Stimulated activated naive CD8-positive, alpha-beta T cell treated with anti-CD3 and anti-CD28 coated beads, Interleukin-15, Interleukin-2, amounts not matched to agents 100 U/mL and 50 U/mL, for 24 hours (primary cell): Measurements from ENCODE around the gene CHERP.
"Not testable (repeated sequence)": the region's sequence is repeated elsewhere in the genome, so short reads cannot be mapped to it uniquely, and the experiment has no call there.

ENCODE experiments used
- ATAC-seq: fragments of 150-1000 bp; cut with Tn5 transposase; one replicate; pipeline ENCODE4 v1.10.0; 2021
- DNase-seq: peaks from one replicate; pipeline ENCODE4 v3.0.0; 2021

CHERP gene

DNA sequence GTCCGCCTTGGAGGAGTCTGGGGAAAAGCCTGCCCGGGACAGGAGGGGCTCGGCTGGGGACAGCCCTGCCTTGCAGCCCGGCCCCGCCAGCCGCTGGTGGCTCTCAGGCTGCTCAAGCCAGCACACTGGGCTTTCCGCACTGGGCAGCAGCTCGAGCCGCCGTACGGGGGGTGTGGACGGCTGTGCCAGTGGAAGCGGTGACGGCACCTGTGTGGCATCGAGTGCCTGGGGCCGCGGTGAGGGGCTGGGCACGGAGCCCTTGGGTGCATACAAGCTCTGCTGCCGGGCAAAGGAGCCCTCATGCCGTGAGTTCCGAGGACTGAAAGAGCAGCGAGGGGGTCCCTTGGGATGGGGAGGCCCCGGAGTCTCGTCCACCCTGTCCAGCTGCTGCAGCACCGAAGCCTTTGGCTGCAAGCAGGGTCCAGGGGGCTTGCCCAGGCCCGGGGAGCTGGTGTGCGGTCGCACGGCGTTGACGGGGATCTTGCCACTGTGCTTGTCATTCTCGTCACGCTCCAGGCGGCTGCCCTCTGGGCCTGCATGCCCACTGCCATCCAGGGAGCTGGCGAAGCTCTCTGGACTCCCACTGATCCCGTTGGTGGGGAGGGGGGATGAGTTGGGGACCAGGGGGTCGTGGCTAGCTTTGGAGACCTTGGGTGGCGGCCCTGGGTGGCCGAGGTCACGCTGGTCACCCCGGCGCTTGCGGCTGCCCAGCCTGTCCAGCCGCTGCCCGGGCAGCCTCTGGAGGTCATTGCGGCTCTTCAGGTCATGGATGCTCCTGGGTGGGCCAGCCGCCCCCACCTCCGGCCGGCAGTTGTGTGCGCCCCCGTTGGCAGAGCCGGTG is 34.7 kb upstream of the CHERP start:
- DNase-seq (no peak), ATAC-seq (no peak)

DNA sequence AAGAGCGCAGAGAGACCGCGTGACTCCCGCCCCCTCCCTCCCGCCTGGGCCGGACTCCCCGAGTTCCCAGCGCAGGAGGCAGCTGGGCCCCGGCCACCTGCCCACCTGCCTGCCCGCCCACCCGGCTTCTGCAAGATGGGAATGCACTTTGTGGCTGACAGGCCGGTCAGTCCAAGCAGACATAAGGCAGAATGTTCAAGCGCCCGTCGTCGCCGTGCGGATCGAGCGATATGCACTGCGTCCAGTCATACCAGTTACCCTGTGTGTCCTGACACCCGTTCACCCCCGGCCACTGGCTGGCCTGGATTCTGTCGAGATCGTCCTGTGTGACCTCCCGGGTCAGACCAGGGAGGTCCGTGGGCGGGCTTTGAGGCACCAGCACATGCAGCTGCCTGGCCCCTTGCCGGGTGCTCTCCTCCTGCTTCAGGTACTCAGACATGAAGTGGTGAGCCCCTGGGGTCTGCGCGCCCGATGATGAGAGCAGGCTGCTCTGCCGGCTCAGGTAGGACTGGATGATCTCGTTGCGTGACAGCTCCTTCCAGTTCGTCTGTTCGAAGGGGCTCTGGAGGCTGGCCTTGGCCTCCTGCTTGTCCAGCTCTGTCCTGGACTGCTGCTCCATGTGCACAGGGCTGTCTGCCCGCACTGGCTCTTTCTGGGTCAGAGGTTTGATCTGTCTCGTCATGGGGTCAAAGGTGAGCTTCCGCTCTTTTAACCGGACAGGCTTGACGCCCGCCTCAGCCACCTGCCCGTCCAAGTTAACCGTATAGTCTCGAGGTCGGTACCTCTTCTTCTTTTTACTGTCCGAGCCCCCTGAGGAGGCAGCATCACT is 33.8 kb upstream of the CHERP start:
- ATAC-seq, result no peak
- no peak for DNase-seq

DNA sequence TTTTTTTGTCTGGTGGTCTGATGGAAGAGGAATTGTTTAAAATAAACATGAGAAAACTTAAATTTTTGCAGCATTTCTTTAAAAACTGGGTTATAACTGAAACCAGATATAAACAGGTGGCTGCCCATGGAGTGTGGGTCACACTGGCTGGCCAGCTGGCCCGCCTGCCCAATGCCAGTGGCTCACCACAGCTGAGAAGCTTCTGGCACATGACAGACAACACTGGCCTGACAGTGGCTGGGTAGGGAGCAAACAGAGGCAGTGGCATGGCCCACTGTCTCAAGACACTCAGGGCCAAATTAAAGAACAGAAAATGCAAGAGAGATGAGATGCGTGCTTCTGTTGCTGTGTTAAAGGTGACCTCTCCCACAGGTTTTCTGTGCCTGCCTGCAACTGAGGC is 33.0 kb upstream of the CHERP start:
- no peak for ATAC-seq

DNA sequence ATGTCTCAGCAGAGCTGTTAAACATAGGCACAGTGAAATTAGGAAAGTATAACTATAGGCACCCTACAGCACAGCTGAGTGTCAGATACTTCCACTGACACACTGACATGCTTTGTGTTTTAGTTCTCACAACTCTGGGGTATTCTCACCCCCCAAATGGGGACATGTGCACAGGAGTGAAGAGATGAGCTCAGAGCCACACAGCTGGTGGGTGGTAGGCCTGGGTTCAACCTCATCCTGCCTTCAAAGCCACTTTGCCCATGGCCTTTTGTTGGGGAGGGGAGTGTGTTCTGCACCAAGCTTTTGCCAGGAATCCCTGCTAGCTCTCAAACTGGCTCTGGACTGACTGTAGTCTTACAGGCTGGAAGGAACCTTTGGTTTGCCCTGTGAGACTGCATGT is 31.7 kb upstream of the CHERP start:
- ATAC-seq (no peak), DNase-seq (no peak)

More for the DNA sequence above, 33.0 kb upstream of the CHERP start:
- no peak for DNase-seq

DNA sequence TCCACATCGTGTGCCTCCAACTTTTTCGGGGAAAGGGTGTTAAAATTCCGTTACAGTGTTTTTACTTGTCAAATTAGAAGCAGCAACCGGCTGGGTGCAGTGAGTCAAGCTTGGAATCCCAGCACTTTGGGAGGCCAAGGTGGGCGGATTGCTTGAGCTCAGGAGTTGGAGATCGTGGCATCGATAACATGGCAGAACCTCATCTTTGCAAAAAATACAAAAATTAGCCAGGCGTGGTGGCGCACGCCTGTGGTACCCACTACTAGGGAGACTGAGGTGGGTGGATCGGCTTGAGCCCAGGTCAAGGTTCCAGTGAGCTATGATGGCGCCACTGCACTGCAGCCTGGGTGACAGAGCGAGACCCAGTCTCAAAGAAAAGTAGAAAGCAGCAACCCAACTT is 31.1 kb upstream of the CHERP start:
- DNase-seq (no peak), ATAC-seq (no peak)

DNA sequence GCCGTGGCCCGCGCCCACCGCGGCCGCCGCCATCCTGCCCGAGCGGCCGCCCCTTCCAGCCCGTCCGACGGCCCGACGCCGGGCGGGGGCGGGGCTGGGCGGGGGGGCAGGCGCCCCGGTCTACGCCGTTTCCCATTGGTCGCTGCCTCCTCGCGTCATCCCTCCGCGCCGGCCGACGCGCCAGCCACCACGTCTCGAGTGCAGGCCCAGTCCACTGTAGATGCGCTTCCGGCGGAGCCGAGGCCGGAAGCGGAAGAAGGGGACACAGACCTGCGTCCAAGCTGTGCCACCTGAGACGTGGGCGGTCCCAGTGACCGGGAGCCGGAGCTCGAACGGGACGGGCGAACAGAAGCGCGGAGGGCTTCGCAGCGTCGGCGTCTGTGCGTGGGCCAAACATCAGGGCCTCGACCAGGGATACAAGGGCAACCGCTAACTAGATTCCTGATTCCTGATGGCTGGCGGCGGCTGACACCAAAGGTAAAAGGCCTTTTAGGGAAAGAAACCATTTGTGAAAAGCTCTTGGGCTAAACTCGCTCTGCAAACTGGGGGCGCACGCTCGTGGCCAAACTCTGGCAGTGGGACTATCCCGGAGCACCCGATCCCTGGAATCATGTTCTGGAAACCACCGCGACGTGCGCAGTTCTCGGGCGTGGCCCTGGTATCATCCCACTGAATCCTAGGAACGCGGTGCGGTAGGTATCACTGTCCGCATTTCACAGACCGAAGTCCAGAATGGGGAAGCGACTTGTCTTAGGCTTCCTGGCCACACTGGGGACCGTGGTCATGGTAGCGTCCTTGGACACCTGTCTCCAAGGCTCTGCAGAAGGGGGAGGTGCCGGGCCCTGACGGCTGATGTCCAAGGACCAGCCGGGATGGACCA is 30.3 kb upstream of the CHERP start, which contains the start of gene SLC35E1:
TSS of gene SLC35E1 (minus strand) at position 84 of the 880 bp plus-strand sequence. CDS start at position 33, 51 bp downstream.
- peak; percentile 97 for ATAC-seq
- DNase-seq, result peak; percentile 94

DNA sequence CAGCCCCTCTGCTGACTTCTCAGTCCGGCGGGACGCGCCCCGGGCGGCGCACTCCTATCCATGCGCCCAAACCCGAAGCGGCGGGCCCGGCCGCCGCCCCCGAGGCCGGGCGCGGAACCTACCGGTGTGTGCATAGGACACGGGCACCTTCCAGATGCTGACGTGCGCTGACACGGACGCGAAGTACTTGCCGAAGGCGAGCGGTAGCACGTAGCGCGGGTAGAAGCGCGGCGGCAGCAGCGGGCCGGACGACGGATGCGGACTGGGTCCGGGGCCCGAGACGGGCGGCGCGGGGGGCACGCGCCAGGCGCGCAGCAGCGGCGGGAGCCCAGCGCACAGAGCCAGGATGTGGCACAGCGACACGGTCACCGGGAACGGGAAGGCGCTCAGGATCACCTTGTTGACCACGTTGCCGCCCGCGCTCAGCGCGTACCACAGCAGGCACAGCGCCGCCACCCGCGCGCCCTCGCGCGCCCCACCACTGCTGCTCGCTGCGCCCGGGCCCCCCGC is 29.6 kb upstream of the CHERP start:
- DNase-seq (peak; percentile 54), ATAC-seq (peak; percentile 22)

DNA sequence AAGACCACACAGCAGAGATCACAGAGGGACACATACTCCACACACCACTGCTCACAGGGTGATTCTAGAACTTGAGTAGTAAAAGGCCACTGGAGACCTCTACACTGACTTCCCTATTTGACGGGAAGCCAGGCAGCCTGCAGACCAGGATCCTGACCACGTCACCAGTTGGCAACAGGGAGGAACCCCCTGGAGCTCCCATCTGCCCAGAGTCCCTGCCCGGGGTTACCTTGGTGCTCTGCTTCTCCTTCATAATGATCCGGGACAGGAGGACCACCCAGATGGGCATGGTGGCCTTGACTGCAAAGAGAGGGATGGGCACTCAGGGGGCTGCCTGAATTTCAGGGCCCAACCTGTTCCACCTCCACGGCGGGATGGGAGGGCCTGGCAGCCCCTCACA is 29.0 kb upstream of the CHERP start:
- no peak for ATAC-seq
- DNase-seq, result no peak

DNA sequence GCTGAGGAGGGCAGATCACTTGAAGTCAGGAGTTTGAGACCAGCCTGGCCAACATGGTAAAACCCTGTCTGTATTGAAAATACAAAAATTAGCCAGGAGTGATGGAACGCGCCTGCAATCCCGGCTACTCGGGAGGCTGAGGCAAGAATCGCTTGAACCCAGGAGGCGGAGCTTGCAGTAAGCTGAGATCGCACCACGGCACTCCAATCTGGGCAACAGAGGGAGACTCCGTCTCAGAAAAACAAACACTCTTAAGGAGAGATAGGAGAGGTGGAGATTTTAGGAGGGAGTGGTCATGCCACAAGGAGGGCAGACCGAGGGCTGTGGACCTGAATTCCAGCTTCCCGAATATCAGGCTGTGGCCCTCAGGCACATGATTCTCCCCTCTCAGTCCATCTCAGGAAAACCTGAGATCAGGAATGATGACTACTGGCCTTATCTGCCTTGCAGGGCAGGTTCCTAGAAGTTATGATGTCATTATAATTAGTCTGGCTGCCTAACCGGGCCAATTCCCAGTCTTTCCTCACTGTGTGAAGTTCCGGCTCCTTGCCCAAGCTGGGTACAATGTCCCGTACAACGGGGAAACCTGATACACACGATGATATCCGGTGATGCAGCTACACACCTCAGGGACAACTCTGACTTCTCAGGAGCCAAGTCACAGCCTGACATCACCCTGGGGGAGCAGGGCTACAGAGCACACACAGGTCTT is 27.5 kb upstream of the CHERP start:
- ATAC-seq (no peak), DNase-seq (no peak)

DNA sequence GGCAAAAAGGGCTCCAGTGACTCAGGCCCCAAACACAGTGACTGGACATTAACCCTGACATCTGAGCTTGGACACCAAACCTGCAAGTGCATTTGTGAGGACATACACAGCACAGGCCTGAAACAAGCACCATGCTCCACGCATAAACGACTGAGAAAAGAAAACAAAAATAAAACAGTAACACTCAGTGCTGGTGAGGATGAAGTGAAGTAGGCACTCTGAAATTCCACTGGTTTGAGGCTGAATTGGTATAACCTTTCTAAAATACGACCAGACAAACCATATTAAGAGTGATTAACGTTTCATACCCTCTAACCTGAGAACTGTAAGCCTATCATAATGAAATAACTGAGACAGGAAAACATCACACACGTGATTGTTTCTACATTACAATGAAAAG is 24.5 kb upstream of the CHERP start:
- DNase-seq (no peak), ATAC-seq (no peak)

DNA sequence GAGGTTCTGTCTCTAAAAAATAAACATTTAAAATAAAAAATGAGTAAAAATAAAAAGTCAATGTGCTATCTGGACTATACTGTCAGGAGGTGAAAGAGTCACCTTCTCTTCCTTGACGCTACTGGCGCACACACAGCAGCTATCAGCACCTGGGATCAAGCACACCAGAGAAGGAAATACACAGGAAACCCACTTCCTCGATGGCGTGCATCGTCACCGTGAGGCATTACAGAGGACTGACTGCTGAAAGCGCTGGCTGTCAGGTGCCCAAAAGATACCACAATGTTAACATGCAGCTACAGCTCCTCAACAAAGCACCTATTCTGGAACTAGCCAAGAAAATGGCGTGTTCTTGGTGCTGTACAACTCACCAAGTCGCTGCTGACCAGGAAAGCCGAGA is 23.9 kb upstream of the CHERP start:
- peak; percentile 87 for ATAC-seq

DNA sequence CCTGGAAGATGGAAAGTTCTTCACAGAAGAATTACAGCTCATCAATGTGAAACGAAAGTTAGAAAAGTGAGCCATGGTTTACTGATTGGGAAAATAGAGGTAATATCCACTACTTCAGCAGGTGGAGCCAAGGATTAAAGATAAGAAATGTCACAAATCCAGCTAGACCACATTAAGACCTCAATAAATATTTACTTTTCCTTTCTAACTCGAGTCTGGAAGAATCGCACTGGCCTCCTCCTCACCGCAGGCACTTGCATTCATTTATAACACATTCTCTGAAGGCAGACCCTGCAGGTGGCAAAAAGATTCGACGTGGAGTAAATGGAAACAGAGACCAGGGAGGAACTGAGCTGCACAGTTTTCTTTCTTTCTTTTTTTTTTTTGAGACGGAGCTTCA is 22.6 kb upstream of the CHERP start:
- ATAC-seq (no peak), DNase-seq (no peak)

More for the DNA sequence above, 23.9 kb upstream of the CHERP start:
- DNase-seq, result peak; percentile 49

DNA sequence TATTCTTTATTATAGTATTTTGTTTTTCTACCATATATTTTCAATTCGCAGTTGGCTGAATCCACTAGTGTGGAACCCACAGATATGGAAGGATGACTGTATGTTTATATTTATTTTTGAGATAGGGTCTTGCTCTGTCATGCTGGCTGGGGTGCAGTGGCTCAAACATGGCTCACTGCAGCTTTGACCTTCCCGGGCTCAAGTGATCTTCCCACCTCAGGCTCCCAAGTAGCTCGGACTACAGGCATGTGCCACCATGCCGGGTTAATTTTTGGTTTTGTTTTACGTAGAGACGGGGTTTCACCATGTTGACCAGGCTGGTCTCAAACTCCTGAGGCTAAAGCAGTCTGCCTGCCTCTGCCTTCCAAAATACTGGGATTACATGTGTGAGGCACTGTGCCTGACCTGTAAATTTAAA is 20.4 kb upstream of the CHERP start:
- no peak for ATAC-seq
- DNase-seq, result no peak

DNA sequence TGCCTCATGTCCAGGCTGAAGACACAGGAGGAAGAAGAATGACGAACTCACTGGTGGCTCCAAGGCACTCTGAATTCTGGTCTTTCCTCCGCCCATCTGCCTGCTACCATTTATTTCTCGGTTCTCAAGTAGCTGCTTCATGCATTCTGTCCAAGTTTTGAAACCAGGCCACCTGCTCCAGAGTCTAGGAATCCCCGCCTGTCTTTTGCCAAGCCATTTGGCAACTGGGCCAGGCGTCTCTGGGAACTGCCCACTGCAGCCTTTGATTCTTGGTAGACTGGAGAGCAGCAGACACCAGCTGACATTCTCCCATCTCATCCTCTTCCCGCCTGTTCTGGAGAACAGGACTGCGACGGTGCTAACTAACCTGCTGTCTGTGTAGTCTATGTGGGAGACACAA is 19.1 kb upstream of the CHERP start:
- ATAC-seq (no peak), DNase-seq (no peak)

DNA sequence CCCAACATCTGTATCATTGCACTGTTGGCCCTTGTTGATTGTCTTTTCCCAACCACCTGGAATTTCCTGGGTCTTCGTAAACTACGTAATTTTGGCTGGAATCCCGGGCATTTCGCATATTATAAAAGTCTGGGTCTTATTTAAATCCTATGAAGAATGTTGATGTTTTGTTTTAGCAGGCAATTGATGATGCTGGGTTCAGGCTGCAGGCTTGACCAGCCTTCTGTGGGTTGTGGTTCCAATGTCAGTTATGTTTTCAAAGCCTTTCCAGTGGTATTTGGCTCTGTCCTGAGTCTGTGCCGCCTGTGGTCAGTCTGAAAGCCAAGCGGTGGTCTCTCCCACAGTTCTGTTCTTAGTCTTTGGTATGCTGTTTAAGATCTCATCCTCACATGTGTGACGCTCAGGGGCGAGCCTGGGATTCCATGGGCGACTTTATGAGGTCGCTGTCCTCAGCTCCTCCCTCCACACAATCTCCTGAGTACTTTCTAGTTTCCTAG is 17.6 kb upstream of the CHERP start:
- ATAC-seq, result no peak
- no peak for DNase-seq

DNA sequence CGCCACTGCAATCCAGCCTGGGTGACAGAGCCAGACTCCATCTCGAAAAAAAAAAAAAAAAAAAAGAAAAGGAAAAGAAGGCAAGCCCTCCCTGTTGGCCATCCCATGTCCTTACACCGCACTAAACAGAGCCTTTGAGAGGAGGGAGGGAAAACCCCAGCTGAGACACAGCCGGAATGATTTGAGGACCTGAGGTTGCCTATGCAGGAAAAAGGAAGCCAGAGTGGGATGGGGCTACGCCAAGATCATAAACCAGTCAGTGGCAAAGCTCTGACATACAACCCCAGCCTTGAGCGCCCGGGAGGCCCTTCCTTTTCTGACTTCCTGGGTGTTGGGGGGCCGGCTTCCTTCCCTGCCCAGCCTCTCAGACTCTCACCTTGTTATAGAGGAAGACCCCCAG is 12.5 kb upstream of the CHERP start:
- no peak for ATAC-seq
- no peak for DNase-seq

DNA sequence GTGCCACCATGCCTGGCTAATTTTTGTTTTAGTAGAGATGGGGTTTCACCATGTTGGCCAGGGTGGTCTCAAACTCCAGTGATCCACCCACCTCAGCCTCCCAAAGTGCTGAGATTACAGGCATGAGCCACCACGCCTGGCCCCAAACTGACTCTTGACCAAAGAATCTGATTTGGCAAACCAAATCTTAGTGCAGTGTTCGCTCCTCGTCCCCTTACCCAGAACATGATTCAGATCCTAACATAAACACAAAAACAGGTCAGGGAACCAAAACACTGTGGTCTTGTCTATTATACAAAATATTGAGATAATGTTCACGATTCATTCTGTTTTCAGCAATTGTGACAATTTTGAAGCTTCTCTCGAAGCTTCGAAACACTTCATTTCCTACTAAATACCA is 9.7 kb upstream of the CHERP start:
- not testable (repeated sequence) for ATAC-seq, DNase-seq

DNA sequence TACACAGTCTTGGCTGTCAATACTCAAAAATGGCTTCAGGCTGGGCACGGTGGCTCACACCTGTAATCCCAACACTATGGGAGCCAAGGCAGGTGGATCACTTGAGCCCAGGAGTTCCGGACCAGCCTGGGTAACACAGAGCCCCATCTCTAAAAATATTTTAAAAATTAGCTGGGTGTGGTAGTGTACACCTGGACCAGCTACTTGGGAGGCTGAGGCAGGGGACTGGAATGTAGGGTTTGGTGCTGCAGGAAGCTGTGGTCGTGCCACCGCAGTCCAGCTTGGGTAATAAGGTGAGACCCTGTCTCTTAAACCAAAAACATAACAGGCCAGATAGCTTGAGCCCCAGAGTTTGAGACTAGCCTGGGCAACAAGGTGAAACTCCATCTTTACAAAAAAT is 6.7 kb upstream of the CHERP start:
- no peak for DNase-seq
- no peak for ATAC-seq

DNA sequence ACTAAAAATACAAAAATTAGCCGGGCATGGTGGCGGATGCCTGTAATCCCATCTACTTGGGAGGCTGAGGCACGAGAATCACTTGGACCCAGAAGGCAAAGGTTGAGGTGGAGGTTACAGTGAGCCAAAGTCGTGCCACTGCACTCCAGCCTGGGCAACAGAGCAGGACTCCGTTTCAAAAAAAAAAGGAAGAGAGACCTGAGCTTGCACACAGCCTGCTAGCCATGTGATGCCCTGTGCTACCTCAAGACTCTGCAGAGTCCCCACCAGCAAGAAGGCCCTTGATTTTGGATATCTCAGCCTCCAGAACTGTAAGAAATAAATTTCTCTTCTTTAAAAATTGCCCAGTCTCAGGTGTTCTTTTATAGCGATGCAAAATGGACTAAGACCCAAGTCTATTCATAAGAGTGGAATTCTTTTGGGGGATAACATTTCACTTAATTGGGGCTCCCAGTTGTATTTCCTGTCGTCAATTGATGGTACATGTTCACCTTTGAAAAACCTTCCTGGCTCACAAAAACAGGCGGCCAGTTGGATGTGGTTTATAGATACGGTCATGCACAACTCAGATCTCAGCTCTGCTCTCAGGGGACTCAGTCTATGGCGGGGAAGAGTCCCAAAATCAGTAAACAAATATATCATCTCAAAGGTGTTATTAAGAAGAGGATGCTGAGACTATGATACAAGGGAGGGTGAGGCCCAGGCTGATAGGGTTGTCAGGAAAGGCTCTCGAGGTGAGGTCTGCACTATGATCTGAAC is 2.4 kb upstream of the CHERP start:
- no peak for DNase-seq
- ATAC-seq, result no peak

DNA sequence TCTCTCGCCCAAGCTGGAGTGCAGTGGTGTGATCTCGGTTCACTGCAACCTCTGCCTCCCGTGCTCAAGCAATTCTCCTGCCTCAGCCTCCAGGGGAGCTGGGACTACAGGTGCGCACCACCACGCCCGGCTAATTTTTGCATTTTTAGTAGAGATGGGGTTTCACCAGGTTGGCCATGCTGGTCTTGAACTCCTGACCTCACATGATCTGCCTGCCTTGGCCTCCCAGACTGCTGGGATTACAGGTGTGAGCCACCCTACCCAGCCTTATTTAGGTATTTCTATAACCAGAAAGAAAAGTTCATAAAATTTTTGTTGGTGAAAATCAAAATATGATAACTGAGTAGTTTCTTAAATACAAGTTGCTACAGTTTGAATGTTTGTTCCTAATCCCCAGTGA is 1.5 kb upstream of the CHERP start:
- ATAC-seq, DNase-seq: not testable (repeated sequence)
